HG02981 (cell line): ENCODE measurements around the gene SYT14.
"Not testable (repeated sequence)": the region's sequence is repeated elsewhere in the genome, so short reads cannot be mapped to it uniquely, and the experiment has no call there.

Experiments
- ATAC-seq: cut with Tn5 transposase; IDR thresholded peaks from one replicate; pipeline ENCODE4 v1.9.1; 2021; ENCODE audit warnings: mild to moderate bottlenecking, moderate library complexity; ENCODE audit not compliant: unreplicated experiment

The SYT14 gene

GRCh38 chr1:209931141-209931540 lies 6.9 kb upstream of the SYT14 start:
- no peak for ATAC-seq

GRCh38 chr1:209936125-209936524 lies 1.9 kb upstream of the SYT14 start:
- ATAC-seq: no peak

- no peak for ATAC-seq
Measured at GRCh38 chr1:209945377-209945776, 7.4 kb downstream of the SYT14 start.

- no peak for ATAC-seq
Measured at GRCh38 chr1:209948155-209948554, 10.1 kb downstream of the SYT14 start.

- no peak for ATAC-seq
Measured at GRCh38 chr1:209956116-209956515, 18.1 kb downstream of the SYT14 start.

GRCh38 chr1:209959623-209960022 lies 21.6 kb downstream of the SYT14 start:
- no peak for ATAC-seq

- ATAC-seq: no peak
Measured at GRCh38 chr1:209960926-209961325, 22.9 kb downstream of the SYT14 start.

GRCh38 chr1:209962388-209962787 lies 24.4 kb downstream of the SYT14 start:
- no peak for ATAC-seq

GRCh38 chr1:209962856-209963255 lies 24.8 kb downstream of the SYT14 start:
- no peak for ATAC-seq

- ATAC-seq: no peak
Measured at GRCh38 chr1:209965996-209966395, 28.0 kb downstream of the SYT14 start.

GRCh38 chr1:209978721-209979120 lies 40.7 kb downstream of the SYT14 start:
- ATAC-seq: not testable (repeated sequence)

- no peak for ATAC-seq
Measured at GRCh38 chr1:209983953-209984352, 45.9 kb downstream of the SYT14 start.

GRCh38 chr1:209985002-209985401 lies 47.0 kb downstream of the SYT14 start:
- ATAC-seq: no peak

GRCh38 chr1:209988706-209989105 lies 50.7 kb downstream of the SYT14 start:
- ATAC-seq: no peak

GRCh38 chr1:209989525-209989924 lies 51.5 kb downstream of the SYT14 start:
- ATAC-seq: no peak

GRCh38 chr1:209993061-209993830 lies 55.2 kb downstream of the SYT14 start:
- no peak for ATAC-seq

- ATAC-seq: no peak
Measured at GRCh38 chr1:209996348-209996747, 58.3 kb downstream of the SYT14 start.

- ATAC-seq: no peak
Measured at GRCh38 chr1:209999005-209999404, 61.0 kb downstream of the SYT14 start.

- ATAC-seq: no peak
Measured at GRCh38 chr1:210001751-210002150, 63.7 kb downstream of the SYT14 start.

- ATAC-seq: no peak
Measured at GRCh38 chr1:210003501-210003900, 65.5 kb downstream of the SYT14 start.

- no peak for ATAC-seq
Measured at GRCh38 chr1:210010161-210010560, 72.1 kb downstream of the SYT14 start.

- no peak for ATAC-seq
Measured at GRCh38 chr1:210021145-210021860, 83.3 kb downstream of the SYT14 start.
